ENCODE results near the gene ZFP14. TPM values are rescaled to one million over a fixed set of nuclear protein-coding genes. Genes with fewer than 3 reads are reported as not detected.
A peak's percentile ranks its signal among the peaks of the same experiment; 100 is the strongest.

The ZFP14 gene
- total RNA-seq: 18.8 and 19.2 TPM in 2 replicates
- long read RNA-seq, full-length matches to known transcripts: 2 of 11 reads
- long read RNA-seq, partial matches to known transcripts: 6 of 11 reads
- long read RNA-seq, other reads (novel, unspliced or antisense): 3 of 11 reads

DNA sequence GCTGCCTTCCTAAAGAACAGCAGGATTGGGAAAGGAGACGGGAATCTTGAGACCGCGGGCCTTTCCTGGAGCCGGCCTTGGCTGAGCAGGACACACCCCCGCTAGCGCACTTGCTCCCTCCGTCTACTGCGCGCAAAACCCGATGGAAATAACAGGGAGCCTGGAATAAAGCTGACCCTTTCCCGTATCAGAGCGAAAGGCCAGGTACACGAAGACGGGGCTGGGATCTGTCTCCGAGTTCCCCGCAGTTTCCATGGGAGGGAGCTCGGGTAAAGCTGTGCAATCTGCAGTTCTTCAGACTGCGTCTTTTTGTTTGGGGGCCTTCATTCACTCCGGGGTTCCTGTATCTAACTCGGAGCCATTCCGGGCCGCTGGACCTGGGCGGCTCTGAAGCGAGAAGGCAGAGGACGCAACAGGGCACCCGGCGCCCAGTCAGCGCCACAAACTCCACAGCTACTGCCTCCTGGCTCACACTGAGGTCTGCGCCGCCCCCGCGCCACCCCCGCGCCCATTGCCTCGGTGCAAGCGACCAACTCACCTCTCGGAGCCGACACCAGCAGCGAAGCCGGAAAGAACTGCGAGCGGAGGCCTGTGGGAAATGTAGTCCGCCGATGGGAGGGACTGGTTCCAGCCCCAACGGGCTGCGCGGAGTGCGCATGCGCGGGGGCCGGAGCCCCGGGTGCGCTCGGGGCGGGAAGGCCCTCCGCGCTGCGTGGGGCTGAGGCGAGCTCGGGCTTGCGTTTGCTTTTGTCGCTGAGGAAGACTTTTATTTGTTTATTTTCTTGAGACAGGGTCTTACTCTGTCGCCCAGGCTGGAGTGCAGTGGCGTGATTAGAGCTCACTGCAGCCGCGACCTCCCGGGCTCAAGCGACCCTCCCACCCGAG is at the start of gene ZFP14:
TSS of gene ZFP14 (minus strand) at position 577 of the 885 bp plus-strand sequence. CDS start 11,309 bp downstream, outside the sequence.
- no peaks in the 10 kb centered on the region for H3K27me3 Mint-ChIP-seq
- H3K27ac Mint-ChIP-seq: peak within 1 kb of the TSS; percentile 98
- H3K4me3 Mint-ChIP-seq (ENCODE audit: low read depth): peak within 1 kb of the TSS; percentile 92
- peak; percentile 84 for DNase-seq (ENCODE audit: low spot score, unreplicated experiment)
- no peaks in the 10 kb centered on the region for H3K9me3 Mint-ChIP-seq (ENCODE audit: low read depth)
- H3K36me3 Mint-ChIP-seq (ENCODE audit: insufficient read depth): no peaks in the 10 kb centered on the region
- H3K4me1 Mint-ChIP-seq (ENCODE audit: low read depth): peaks cover 16% of the 10 kb centered on the region
- no peak for TF ChIP-seq CTCF (IDR thresholded peaks at IDR 0.05; ENCODE audit: unreplicated experiment)

DNA sequence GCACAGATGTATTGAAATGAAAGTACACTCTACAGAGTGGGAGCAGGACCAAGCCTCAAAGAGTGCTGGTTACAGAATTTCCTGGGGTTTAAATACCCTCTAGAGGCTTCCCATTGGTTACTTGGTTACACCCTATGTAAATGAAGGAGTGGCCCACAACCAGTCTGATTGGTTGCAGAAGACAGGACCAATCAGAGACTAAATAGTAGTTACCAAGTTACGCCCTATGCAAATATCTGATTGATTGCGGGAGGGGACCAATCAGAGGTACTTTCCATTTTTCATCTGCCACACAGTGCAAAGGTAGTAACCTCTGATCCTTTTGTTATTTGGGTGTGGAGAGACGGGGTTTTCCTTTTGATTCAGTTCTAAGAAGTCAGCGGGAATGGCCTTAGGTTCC is 44.9 kb upstream of the ZFP14 start:
- no peaks in the 10 kb centered on the region for H3K36me3 Mint-ChIP-seq (ENCODE audit: insufficient read depth)
- no peak for TF ChIP-seq CTCF (IDR thresholded peaks at IDR 0.05; ENCODE audit: unreplicated experiment)
- no peak overlapping the region for H3K27ac Mint-ChIP-seq
- H3K9me3 Mint-ChIP-seq (ENCODE audit: low read depth): no peaks in the 10 kb centered on the region
- peaks cover 3% of the 10 kb centered on the region for H3K27me3 Mint-ChIP-seq
- H3K4me3 Mint-ChIP-seq (ENCODE audit: low read depth): no peak overlapping the region
- DNase-seq (ENCODE audit: low spot score, unreplicated experiment): no peak
- no peaks in the 10 kb centered on the region for H3K4me1 Mint-ChIP-seq (ENCODE audit: low read depth)

- Mint-ChIP-seq H3K9me3 (ENCODE audit: low read depth) (no peaks in the 10 kb centered on the region), H3K27me3 (peaks cover 3% of the 10 kb centered on the region), H3K4me3 (ENCODE audit: low read depth) (no peak overlapping the region), H3K36me3 (ENCODE audit: insufficient read depth) (no peaks in the 10 kb centered on the region), H3K4me1 (ENCODE audit: low read depth) (peaks cover 12% of the 10 kb centered on the region), H3K27ac (no peak overlapping the region)
- DNase-seq (ENCODE audit: low spot score, unreplicated experiment): no peak
- no peak for TF ChIP-seq CTCF (IDR thresholded peaks at IDR 0.05; ENCODE audit: unreplicated experiment)
Measured at GRCh38 chr19:36421749-36422481, 42.9 kb upstream of the ZFP14 start.

- peaks cover 3% of the 10 kb centered on the region for H3K27me3 Mint-ChIP-seq
- DNase-seq (ENCODE audit: low spot score, unreplicated experiment): peak; percentile 10
- H3K4me1 Mint-ChIP-seq (ENCODE audit: low read depth): peaks cover 12% of the 10 kb centered on the region
- H3K9me3 Mint-ChIP-seq (ENCODE audit: low read depth): no peaks in the 10 kb centered on the region
- H3K36me3 Mint-ChIP-seq (ENCODE audit: insufficient read depth): no peaks in the 10 kb centered on the region
- TF ChIP-seq CTCF (IDR thresholded peaks at IDR 0.05; ENCODE audit: unreplicated experiment): no peak
- H3K27ac Mint-ChIP-seq: no peak overlapping the region
- no peak overlapping the region for H3K4me3 Mint-ChIP-seq (ENCODE audit: low read depth)
Measured at GRCh38 chr19:36420961-36421748, 42.2 kb upstream of the ZFP14 start.

Data from progenitor cell of endocrine pancreas (in vitro differentiated cells).